GM12872 (cell line): ENCODE measurements around the gene RNPEPL1.

ENCODE experiments used
- TF ChIP-seq, protein P1 (sequence below): IDR thresholded peaks from 3 replicates; pipeline ENCODE4 v1.5.1; 2011; ENCODE audit warnings: low read depth, mild to moderate bottlenecking, low read length, moderate library complexity; ENCODE audit not compliant: insufficient read depth

The RNPEPL1 gene

DNA sequence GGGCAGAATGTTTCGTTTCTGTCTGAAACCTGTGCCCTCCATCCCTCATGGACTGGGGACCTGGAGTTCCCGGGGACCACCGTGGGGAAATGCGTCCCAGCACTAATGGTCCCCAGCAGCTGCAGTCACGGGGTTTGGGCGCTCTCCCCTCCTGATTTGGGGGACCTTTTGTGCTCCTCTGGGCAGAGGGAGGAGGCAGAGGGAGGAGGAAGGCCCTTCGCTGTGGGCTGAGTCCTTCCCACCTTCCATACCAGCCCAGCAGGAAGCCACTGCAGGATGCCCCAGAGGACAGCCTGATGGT is 60.2 kb downstream of the RNPEPL1 start:
- TF ChIP-seq, protein P1, sequence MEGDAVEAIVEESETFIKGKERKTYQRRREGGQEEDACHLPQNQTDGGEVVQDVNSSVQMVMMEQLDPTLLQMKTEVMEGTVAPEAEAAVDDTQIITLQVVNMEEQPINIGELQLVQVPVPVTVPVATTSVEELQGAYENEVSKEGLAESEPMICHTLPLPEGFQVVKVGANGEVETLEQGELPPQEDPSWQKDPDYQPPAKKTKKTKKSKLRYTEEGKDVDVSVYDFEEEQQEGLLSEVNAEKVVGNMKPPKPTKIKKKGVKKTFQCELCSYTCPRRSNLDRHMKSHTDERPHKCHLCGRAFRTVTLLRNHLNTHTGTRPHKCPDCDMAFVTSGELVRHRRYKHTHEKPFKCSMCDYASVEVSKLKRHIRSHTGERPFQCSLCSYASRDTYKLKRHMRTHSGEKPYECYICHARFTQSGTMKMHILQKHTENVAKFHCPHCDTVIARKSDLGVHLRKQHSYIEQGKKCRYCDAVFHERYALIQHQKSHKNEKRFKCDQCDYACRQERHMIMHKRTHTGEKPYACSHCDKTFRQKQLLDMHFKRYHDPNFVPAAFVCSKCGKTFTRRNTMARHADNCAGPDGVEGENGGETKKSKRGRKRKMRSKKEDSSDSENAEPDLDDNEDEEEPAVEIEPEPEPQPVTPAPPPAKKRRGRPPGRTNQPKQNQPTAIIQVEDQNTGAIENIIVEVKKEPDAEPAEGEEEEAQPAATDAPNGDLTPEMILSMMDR: no peak

DNA sequence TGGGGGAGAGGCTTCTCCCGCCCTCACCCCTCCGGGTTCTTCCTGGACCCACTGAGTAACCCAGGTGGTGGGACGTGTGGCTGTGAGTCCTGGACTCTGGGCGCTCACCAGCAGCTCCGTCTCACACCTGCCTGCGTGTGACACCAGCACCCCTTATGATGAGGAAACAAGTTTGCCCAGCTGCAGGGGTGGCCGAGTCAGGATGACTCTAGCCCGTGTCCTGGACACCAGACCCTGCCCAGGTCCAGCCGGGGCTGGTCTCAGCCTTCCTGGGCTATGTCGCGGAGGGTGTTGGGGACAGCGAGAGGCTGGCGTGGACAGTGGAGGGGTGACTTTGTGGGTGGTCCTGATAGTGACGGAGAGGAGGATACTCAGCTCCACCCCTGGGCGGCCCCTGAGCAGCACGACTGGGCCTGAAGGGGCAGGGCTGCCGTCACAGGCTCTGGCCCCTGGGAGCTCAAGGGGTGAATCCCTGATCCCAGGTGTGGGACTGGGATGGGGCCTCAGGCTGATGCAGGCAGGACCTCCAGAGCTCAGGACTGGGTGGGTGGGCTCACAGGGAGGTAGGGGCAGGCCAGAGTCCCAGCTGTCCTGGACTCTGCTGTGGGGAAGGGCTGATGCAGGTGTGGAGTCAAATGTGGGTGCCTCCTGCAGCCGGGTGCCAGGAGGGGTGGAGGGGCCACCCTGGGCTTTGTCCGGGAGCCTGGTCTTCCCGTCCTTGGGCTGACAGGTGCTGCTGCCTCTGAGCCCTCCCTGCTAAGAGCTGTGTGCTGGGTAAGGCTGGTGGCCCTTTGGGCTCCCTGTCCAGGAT is 60.7 kb downstream of the RNPEPL1 start:
- TF ChIP-seq, protein P1: no peak

DNA sequence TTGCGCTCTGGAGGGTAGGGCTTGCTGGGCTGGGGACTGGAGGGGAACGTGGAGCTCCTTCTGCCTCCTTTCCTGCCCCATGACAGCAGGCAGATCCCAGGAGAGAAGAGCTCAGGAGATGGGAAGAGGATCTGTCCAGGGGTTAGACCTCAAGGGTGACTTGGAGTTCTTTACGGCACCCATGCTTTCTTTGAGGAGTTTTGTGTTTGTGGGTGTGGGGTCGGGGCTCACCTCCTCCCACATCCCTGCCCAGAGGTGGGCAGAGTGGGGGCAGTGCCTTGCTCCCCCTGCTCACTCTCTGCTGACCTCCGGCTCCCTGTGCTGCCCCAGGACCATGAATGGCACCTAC is 61.3 kb downstream of the RNPEPL1 start:
- TF ChIP-seq, protein P1: no peak

DNA sequence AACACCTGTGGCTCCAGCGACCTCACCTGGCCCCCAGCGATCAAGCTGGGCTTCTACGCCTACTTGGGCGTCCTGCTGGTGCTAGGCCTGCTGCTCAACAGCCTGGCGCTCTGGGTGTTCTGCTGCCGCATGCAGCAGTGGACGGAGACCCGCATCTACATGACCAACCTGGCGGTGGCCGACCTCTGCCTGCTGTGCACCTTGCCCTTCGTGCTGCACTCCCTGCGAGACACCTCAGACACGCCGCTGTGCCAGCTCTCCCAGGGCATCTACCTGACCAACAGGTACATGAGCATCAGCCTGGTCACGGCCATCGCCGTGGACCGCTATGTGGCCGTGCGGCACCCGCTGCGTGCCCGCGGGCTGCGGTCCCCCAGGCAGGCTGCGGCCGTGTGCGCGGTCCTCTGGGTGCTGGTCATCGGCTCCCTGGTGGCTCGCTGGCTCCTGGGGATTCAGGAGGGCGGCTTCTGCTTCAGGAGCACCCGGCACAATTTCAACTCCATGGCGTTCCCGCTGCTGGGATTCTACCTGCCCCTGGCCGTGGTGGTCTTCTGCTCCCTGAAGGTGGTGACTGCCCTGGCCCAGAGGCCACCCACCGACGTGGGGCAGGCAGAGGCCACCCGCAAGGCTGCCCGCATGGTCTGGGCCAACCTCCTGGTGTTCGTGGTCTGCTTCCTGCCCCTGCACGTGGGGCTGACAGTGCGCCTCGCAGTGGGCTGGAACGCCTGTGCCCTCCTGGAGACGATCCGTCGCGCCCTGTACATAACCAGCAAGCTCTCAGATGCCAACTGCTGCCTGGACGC is 61.9 kb downstream of the RNPEPL1 start:
- TF ChIP-seq, protein P1: no peak
